Stimulated activated CD4-positive, alpha-beta T cell treated with anti-CD3 and anti-CD28 coated beads, TNF-alpha, amount 100 ng/mL, for 24 hours (primary cell): ENCODE data around the gene ZFYVE27.

Experiments
- DNase-seq, 3 experiments: peaks; one replicate each; pipeline ENCODE4 v3.0.0-alpha.2; 2020; ENCODE audit warnings: low read depth in 3 of 3

ZFYVE27 gene

GRCh38 chr10:97714401-97715258, 22.3 kb upstream of the ZFYVE27 start:
- no peak for DNase-seq

DNA sequence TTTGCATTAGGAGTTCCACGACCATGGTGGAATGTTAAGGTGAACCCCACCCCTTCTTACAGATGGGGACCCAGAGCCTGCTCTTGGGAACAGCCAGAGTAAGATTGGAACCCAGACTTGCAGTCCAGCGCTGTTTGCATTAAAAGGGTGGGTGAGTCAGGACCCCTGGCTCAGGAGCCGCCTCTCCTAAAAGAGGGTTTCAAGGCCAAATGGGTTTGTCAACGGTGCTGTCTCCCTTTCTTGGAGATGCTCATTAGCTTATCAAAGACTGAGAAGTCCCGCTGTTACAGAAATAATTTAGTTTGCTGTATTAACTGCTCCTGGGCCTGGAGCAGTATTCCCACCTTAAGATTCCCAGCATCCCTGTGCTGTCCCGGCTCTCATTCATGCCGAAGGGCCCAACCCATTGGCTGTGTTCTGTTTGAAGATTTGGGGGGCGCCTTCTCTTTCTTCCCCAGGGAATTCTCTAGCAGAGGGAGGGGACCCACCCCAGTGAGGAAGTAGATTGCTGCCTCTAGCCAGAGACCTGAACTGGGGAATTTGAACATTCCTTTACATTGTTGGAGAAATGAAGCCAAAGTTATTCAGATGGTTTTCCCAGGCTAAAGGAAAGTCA, 21.6 kb upstream of the ZFYVE27 start:
- no peak for DNase-seq

DNA sequence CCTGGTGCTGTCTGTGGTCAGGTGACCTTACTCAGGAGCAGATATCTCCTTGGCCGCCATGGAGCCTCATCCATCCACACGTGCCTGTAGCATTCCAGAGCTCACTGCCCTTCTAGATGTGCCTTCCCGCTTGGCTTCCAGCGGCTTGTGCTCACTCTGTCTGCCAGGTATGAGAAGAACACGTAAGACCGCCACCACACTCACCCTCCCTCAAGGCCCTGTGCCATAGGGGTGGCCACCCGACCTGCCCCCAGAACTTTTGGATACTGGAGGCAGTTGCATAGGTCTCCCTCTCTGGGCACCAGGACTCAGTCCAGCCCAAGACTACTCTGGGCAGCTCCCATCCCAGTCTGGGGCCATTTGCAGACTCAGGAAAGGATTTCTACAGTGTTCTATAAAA, 19.3 kb upstream of the ZFYVE27 start:
- DNase-seq: no peak

- DNase-seq: no peak
These were observed 18.8 kb upstream of the ZFYVE27 start for GRCh38 chr10:97718178-97718577.

- DNase-seq: no peak
These were observed 18.2 kb upstream of the ZFYVE27 start for GRCh38 chr10:97718659-97719142.

- DNase-seq: no peak
These were observed 17.3 kb upstream of the ZFYVE27 start for GRCh38 chr10:97719602-97720001.

GRCh38 chr10:97721871-97722780, 14.8 kb upstream of the ZFYVE27 start:
- DNase-seq: no peak

DNA sequence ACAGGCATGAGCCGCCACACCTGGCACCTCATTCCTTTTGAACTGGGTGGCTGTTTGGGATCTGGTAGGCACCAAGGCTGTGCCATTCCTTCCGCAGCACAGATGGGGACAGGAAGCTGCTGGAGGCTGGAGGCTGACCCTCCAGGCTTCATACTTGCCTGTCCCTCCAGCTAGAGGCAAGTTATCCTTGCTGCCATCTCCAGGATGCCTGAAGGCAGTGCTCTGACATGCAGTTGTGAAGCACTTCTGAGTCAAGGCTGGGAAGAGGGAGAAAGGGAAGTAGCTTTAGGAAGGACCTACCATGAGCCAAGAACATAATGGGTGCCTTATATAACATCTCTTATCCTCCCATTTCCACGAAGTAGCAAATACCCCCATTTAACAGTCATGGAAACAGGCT, 13.9 kb upstream of the ZFYVE27 start:
- DNase-seq: no peak

DNA sequence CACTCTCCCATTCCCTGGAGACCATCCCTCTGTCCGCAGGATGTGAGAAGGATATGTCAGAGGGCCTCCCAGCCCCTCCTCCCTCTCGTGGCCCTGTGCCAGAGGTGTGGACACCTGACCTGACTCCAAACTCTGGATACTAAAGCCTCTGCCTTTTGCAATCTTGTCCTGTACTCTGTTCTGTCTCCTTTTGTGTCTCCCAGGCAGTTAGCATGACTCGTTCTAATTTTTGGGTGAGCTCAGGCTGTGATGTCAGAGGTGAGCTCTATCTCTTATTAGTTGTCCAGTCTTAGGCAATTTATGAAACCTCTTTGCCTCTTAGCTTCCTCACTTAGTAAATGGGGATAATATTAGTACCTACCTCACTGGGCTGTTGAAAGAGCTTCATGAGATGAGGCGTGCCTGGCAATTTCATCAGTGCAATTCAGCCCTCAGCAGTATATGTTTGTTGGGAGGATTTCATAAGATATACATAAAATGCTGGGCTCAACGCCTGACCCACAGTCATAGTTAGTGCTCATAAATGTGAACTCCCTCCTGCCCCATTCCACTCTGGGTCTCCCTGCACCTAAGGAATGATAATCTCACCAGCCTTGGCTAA, 12.5 kb upstream of the ZFYVE27 start:
- no peak for DNase-seq

DNA sequence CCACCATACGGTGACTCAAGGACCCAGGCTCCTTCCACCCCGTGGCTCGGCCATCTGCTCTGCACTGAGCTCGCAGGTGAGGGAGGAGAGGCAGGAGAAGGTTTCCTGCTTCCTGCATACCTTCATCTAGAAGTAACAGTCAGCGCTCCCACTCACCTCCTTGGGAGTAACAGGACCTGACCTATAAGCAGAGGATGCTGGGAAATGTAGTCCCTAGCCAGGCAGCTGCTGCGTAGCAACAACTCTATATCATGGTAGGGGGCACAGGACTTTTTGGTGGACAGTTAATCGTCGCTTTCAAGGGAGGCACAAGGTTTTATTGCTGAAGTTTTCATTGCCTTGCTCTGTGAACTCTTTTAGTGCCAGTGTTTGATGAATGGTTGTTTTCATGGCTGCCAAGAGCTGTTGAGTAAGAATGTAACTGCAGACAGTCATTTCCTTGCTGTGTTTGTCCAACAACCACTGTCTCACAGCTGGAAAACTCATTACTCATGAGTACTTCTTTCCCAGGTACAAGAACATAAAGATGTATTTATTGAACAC, 10.2 kb upstream of the ZFYVE27 start:
- DNase-seq: no peak

DNA sequence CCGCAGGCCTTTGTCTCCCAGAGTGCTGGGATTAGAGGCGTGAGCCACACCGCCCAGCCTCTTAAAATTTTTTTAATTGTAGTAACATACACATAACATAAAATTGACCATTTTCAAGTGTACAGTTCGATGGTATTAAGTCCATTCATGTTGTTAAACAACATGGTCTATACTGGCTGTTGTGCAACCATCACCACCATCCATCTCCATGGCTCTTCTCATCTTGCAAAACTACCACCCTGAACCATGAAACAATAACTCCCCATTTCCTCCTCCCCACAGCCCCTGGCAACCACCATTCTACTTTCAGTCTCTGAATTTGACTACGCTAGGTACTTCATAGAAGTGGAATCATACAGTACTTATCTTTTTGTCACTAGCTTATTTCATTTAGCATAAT, 7.9 kb upstream of the ZFYVE27 start:
- DNase-seq: no peak

DNA sequence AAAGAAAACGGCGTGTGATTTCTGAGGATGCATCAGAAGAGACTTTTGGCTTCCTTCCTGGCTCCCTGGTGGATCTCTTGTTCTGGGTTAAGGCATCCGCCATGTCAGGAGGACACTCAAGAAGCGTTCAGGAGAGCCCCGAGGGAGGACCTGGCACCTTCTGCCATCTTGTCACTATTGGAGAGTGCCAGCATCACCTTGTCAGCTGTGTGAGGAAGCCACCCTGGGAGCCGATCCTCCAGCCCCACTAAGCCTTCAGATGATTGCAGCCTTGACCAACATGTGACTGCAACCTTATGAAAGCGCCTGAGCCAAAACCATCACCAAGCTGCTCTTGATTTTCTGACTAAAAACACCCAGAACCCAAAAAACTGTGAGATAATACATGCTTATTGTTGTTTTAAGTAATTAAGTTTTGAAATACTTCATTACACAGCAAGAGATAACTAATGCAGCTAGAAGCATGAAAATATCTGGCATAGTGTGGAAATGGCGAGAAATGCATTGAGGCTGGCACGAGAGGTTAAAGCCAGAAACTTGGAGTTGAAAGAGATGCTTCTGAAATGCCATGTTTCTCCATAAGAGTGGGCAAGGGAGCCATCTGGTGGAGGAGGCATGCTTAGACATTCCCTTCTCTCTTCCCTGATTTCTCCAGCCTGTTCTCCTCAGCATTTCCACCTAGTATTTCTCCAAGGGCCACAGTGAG, 5.4 kb upstream of the ZFYVE27 start:
- peak in 2 of 3 experiments; percentile 32 to 34 for DNase-seq

GRCh38 chr10:97732052-97732359, 4.9 kb upstream of the ZFYVE27 start:
- DNase-seq: no peak

DNA sequence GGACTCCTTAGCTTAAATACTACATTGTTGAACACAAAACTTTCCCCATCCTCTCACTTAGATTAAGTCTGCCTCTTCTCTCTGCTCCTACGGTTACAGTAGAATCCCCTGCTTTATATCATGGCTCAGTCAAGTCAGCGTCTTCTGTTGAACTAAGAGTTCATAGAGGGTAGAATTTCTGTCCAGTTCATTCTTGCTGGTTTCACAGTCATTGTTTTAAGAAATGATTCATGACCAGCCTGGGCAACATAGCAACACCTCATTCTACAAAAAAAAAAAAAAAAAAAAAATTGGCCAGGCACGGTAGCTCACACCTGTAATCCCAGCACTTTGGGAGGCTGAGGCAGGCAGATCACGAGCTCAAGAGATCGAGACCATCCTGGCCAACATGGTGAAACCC, 3.7 kb upstream of the ZFYVE27 start:
- no peak for DNase-seq

GRCh38 chr10:97734021-97734420, 2.9 kb upstream of the ZFYVE27 start:
- DNase-seq: no peak

- DNase-seq: no peak
These were observed 476 bp upstream of the ZFYVE27 start for GRCh38 chr10:97736403-97736901.

DNA sequence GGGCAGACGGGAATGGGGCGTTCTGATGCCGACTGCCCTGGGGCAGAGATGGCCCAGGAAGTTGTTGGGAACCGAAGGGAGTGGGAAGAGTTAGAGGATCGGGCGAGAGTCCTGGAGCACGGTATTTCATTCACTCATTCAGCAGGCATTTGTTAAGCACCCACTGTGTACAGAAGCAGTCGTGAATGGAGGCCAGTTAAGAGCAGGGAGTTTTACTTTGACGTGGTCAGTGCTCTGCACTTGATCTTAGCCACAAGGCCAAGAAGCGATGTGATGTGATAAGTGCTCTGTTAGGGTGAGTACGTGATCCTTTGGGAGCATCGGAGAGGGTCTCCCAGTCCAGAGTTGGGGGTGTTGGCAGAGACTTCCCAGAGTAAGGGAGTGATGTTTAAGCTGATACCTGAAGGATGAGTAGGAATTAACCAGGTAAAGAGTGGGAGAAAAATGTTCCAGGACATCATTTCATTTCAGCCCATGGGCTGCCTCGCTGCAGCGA, 890 bp downstream of the ZFYVE27 start:
- DNase-seq: no peak

DNA sequence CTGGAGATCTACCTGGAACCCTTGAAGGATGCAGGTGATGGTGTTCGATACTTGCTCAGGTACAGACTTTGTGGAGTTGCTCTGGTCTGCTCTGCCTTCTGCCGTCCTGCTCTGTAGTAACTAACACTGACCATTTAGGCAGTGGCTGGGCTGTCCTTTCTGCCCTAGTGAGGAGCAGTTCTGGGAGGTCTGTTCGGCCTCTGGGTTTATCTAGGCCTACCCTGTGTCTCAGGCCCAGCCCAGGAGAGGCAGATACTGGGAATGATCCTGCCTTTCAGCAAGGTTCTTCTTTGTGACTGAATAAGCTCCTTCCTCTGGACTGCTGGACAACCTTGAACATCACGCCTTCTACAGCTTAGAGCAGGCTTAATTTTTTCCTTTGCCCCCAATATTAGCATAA, 1.7 kb downstream of the ZFYVE27 start:
- DNase-seq: no peak

- DNase-seq: no peak
These were observed 3.7 kb downstream of the ZFYVE27 start for GRCh38 chr10:97740613-97741012.

- DNase-seq: no peak
These were observed 6.4 kb downstream of the ZFYVE27 start for GRCh38 chr10:97743169-97743943.
